Progenitor cell of endocrine pancreas (in vitro differentiated cells): ENCODE results near the gene DPP10. TPM values are rescaled to one million over a fixed set of nuclear protein-coding genes. Genes with fewer than 3 reads are reported as not detected.

Experiments
- DNase-seq: peaks from one replicate; pipeline ENCODE4 v3.0.0; 2021; ENCODE audit warnings: low spot score; ENCODE audit not compliant: unreplicated experiment
- H3K27ac Mint-ChIP-seq: 2 replicates; pipeline ENCODE4 v1.8.0; 2021; ENCODE audit warnings: mild to moderate bottlenecking, moderate library complexity, mixed read lengths
- H3K27me3 Mint-ChIP-seq: 2 replicates; pipeline ENCODE4 v1.8.0; 2021; ENCODE audit warnings: mixed read lengths
- H3K36me3 Mint-ChIP-seq: 2 replicates; pipeline ENCODE4 v1.8.0; 2022; ENCODE audit warnings: mixed read lengths; ENCODE audit not compliant: insufficient read depth
- H3K4me1 Mint-ChIP-seq: 2 replicates; pipeline ENCODE4 v1.8.0; 2021; ENCODE audit warnings: low read depth, mixed read lengths
- H3K4me3 Mint-ChIP-seq: 2 replicates; pipeline ENCODE4 v1.8.0; 2021; ENCODE audit warnings: low read depth, mild to moderate bottlenecking, moderate library complexity, mixed read lengths
- H3K9me3 Mint-ChIP-seq: 2 replicates; pipeline ENCODE4 v1.8.0; 2021; ENCODE audit warnings: low read depth, mixed read lengths
- CTCF ChIP-seq: fragments of 200-600 bp; sonication (generic); IDR thresholded peaks from one replicate; pipeline ENCODE4 v1.5.0; 2021; ENCODE audit warnings: antibody characterized with exemption, mild to moderate bottlenecking; ENCODE audit not compliant: unreplicated experiment
- total RNA-seq: library from RNA; stranded (reverse); gene quantifications from 2 replicates; pipeline ENCODE4 v1.2.1, GENCODE V29; 2021

DPP10 gene
- total RNA-seq, 1 donor from 2014 or later, result 44.6 TPM

DNA sequence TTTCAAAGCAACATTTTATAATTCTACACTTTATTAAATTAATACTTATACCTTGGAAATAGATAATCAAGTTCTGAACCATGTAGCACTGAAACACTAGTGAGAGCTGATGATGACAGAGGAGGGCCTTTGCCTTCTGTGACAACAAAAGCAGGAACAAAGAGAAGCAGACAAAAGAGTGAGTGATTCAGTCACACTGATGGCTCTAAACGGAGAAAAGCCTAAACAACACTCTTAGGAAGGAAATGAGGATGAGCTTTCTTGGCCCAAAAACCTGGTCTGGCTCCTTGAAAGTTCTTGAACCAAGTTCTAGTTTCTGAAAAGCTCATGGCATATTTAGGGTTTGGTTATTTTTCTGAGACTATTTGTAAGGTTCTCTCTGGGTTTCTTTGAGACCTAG is 271.9 kb downstream of the DPP10 start:
- no peak for TF ChIP-seq CTCF
- Mint-ChIP-seq H3K4me3 (no peak overlapping the region), H3K4me1 (peaks cover 3% of the 10 kb centered on the region), H3K9me3 (no peaks in the 10 kb centered on the region), H3K27ac (no peak overlapping the region), H3K36me3 (no peaks in the 10 kb centered on the region), H3K27me3 (no peaks in the 10 kb centered on the region)
- no peak for DNase-seq

GRCh38 chr2:114717049-114717448 is 274.6 kb downstream of the DPP10 start:
- H3K9me3 Mint-ChIP-seq, result no peaks in the 10 kb centered on the region
- peaks cover 3% of the 10 kb centered on the region for H3K27me3 Mint-ChIP-seq
- H3K4me1 Mint-ChIP-seq, result peaks cover 3% of the 10 kb centered on the region
- no peak overlapping the region for H3K27ac Mint-ChIP-seq
- TF ChIP-seq CTCF, result no peak
- no peaks in the 10 kb centered on the region for H3K36me3 Mint-ChIP-seq
- no peak for DNase-seq
- H3K4me3 Mint-ChIP-seq, result no peak overlapping the region

DNA sequence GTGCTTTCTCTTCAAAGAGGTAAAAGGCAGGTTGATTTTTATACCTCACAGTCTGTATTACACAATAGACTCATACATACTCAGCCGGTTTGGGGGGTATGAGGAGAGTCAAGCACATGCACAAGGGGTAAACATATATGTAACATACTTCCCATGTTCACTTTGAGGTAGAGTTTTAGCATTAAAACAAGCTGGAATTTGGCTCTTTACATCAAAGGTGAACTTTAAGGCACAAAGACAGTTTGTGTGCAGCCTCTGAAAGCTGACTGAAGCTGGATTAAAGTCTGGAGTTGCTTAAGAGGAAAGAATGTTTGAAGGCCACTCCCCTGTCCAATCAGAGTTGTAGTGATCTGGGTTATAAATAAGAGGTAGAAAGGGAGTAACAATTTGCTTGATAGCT is 282.0 kb downstream of the DPP10 start:
- Mint-ChIP-seq H3K27me3 (peaks cover 3% of the 10 kb centered on the region), H3K9me3 (no peaks in the 10 kb centered on the region), H3K4me1 (peaks cover 3% of the 10 kb centered on the region), H3K36me3 (no peaks in the 10 kb centered on the region), H3K27ac (no peak overlapping the region), H3K4me3 (no peak overlapping the region)
- no peak for TF ChIP-seq CTCF
- DNase-seq, result no peak

DNA sequence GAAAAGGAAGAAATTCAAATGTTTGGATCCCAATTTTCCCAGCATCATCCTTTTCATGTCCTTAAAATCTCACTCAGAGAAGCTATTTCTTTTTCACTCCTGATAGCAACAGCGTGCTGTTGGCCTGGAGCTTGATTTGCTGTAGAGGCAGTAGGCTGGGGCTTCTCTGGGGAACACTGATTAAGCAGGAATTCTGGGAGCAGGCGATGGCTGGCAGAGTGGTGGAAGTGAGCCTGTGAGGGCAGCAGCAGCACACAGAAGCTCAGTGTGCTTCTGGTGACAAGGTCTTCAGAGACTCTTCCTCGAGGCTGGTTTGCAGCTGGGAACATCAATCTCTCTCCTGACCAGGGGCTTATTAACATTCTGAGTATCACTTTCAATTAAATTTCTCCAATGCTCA is 284.6 kb downstream of the DPP10 start:
- Mint-ChIP-seq H3K9me3 (no peaks in the 10 kb centered on the region), H3K4me1 (peaks cover 3% of the 10 kb centered on the region), H3K4me3 (no peak overlapping the region), H3K27me3 (no peaks in the 10 kb centered on the region), H3K36me3 (no peaks in the 10 kb centered on the region), H3K27ac (no peak overlapping the region)
- DNase-seq, result no peak
- no peak for TF ChIP-seq CTCF

- no peak for TF ChIP-seq CTCF
- Mint-ChIP-seq H3K4me1 (peaks cover 5% of the 10 kb centered on the region), H3K27me3 (no peaks in the 10 kb centered on the region), H3K4me3 (no peak overlapping the region), H3K36me3 (no peaks in the 10 kb centered on the region), H3K27ac (no peak overlapping the region), H3K9me3 (no peaks in the 10 kb centered on the region)
- no peak for DNase-seq
Observed at GRCh38 chr2:114728372-114728771, 285.9 kb downstream of the DPP10 start.
